DOHH2 (cell line): ENCODE measurements around the gene KCNG1.

Experiments
- EZH2phosphoT487 ChIP-seq: fragments of 200-600 bp; sonication (generic); IDR thresholded peaks from 2 replicates; pipeline ENCODE4 v1.6.1; 2017; ENCODE audit warnings: borderline replicate concordance, mild to moderate bottlenecking, antibody characterized with exemption, low read length, moderate library complexity, mixed read lengths
- TF ChIP-seq, protein P1 (sequence below): fragments of 200-600 bp; sonication (generic); IDR thresholded peaks from one replicate; pipeline ENCODE4 v1.5.1; 2014; ENCODE audit warnings: antibody characterized with exemption, mild to moderate bottlenecking, low read depth, low read length; ENCODE audit not compliant: poor library complexity, severe bottlenecking

DNA sequence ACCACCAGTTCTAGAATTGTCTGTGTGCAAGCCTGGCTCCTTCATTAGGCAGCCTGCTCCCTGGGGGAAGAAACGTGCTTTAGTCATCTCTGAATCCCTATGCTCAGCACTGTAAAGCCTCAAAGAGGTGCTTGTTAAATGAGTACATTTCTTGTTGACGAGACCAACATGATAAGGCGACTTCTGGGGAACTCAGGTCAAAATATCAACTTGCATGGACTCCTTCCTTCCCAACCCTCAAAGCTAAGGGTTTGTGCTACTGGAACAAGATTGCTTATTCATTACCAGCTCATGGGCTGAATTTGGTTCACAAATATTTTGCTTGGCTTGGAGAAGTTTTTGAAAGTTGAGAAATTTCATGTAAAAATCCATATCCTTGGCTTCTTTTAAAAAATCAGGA lies 10.6 kb downstream of the KCNG1 start:
- TF ChIP-seq, protein P1, sequence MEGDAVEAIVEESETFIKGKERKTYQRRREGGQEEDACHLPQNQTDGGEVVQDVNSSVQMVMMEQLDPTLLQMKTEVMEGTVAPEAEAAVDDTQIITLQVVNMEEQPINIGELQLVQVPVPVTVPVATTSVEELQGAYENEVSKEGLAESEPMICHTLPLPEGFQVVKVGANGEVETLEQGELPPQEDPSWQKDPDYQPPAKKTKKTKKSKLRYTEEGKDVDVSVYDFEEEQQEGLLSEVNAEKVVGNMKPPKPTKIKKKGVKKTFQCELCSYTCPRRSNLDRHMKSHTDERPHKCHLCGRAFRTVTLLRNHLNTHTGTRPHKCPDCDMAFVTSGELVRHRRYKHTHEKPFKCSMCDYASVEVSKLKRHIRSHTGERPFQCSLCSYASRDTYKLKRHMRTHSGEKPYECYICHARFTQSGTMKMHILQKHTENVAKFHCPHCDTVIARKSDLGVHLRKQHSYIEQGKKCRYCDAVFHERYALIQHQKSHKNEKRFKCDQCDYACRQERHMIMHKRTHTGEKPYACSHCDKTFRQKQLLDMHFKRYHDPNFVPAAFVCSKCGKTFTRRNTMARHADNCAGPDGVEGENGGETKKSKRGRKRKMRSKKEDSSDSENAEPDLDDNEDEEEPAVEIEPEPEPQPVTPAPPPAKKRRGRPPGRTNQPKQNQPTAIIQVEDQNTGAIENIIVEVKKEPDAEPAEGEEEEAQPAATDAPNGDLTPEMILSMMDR, result no peak
- TF ChIP-seq EZH2phosphoT487, result no peak
